CD4-positive, alpha-beta T cell (primary cell): ENCODE results near the gene RS1. TPM values are rescaled to one million over a fixed set of nuclear protein-coding genes. Genes with fewer than 3 reads are reported as not detected.

Source experiments
- ATAC-seq: fragments of 200-7000 bp; cut with Tn5 transposase; one replicate; pipeline ENCODE4 v1.10.0; 2022; ENCODE audit warnings: mild to moderate bottlenecking; ENCODE audit not compliant: poor library complexity
- CTCF ChIA-PET: fragments of 350-600 bp; sonication (Branson Sonifier 250); formaldehyde crosslinking; loops from one replicate; lab custom pipeline; 2021; ENCODE audit warnings: antibody characterized with exemption, inconsistent platforms; lab: Charles Lee
- POLR2A ChIA-PET: fragments of 350-600 bp; sonication (Branson Sonifier 250); formaldehyde crosslinking; loops from one replicate; lab custom pipeline; 2021; ENCODE audit warnings: antibody characterized with exemption, inconsistent platforms; lab: Charles Lee
- DNase-seq, 14 experiments: peaks; one replicate each; pipeline ENCODE4 v3.0.0-alpha.2; 2013 to 2020; ENCODE audit warnings: mixed read lengths in 2 of 14
- H3K27ac ChIP-seq, 2 donors: one replicate each; pipeline versions ENCODE4 v1.5.1 to v1.7.0; 2013; ENCODE audit warnings: low read length in 2 of 2, low read depth in 1 of 2, mild to moderate bottlenecking in 1 of 2
- H3K27me3 ChIP-seq, 2 experiments: 1 replicate in 1 of 2; 2 replicates in 1 of 2; pipeline versions ENCODE4 v1.6.1 to v1.7.0; 2013; ENCODE audit warnings: low read length in 2 of 2, control low read depth in 1 of 2, mild to moderate bottlenecking in 1 of 2, moderate library complexity in 1 of 2; ENCODE audit not compliant: insufficient read depth in 2 of 2, control insufficient read depth in 1 of 2
- H3K36me3 ChIP-seq: one replicate; pipeline ENCODE4 v1.6.1; 2013; ENCODE audit warnings: low read length, control low read depth; ENCODE audit not compliant: insufficient read depth
- H3K4me1 ChIP-seq: one replicate; pipeline ENCODE4 v1.6.1; 2013; ENCODE audit warnings: low read length, control low read depth; ENCODE audit not compliant: insufficient read depth
- H3K4me3 ChIP-seq: one replicate; pipeline ENCODE4 v1.5.1; 2013; ENCODE audit warnings: mild to moderate bottlenecking, low read length, moderate library complexity
- H3K9me3 ChIP-seq, 2 experiments: 1 replicate in 1 of 2; 2 replicates in 1 of 2; pipeline versions ENCODE4 v1.6.1 to v1.7.0; 2013; ENCODE audit warnings: low read length in 2 of 2, mild to moderate bottlenecking in 2 of 2, control low read depth in 1 of 2, moderate library complexity in 1 of 2; ENCODE audit not compliant: control insufficient read depth in 1 of 2, insufficient read depth in 1 of 2
- H3K27ac Mint-ChIP-seq: one replicate; pipeline ENCODE4 v1.8.0; 2020; ENCODE audit warnings: mixed read lengths
- H3K27me3 Mint-ChIP-seq: one replicate; pipeline ENCODE4 v1.8.0; 2021; ENCODE audit warnings: mixed read lengths
- H3K36me3 Mint-ChIP-seq: one replicate; pipeline ENCODE4 v1.8.0; 2021; ENCODE audit warnings: low read depth, mixed read lengths
- H3K4me1 Mint-ChIP-seq: one replicate; pipeline ENCODE4 v1.8.0; 2021; ENCODE audit warnings: low read depth, mixed read lengths
- H3K4me3 Mint-ChIP-seq: one replicate; pipeline ENCODE4 v1.8.0; 2020; ENCODE audit warnings: mild to moderate bottlenecking, mixed read lengths
- H3K9me3 Mint-ChIP-seq: one replicate; pipeline ENCODE4 v1.8.0; 2020; ENCODE audit warnings: mixed read lengths
- intact Hi-C, 2 experiments: fragments of 100-400 bp; cut with DNase I in 1 of 2; cut with micrococcal nuclease in 1 of 2; formaldehyde crosslinking; loops; one replicate each; pipeline versions ENCODE4 v1.15.1 to v1.9.0; 2023 to 2025; cut with DNase I, micrococcal nuclease
- total RNA-seq, 174 experiments: library from RNA in 2 of 174; stranded (reverse) in 2 of 174; gene quantifications; one replicate each; pipeline ENCODE4 v1.2.3 and lab custom pipeline; 2021 to 2026
- TF ChIP-seq, protein P1 (sequence below): fragments of 200-600 bp; IDR thresholded peaks from one replicate; pipeline ENCODE4 v1.8.0; 2022; ENCODE audit warnings: antibody characterized with exemption, mild to moderate bottlenecking

Gene RS1
- total RNA-seq, 2 experiments from 2014 or later, result not detected

DNA sequence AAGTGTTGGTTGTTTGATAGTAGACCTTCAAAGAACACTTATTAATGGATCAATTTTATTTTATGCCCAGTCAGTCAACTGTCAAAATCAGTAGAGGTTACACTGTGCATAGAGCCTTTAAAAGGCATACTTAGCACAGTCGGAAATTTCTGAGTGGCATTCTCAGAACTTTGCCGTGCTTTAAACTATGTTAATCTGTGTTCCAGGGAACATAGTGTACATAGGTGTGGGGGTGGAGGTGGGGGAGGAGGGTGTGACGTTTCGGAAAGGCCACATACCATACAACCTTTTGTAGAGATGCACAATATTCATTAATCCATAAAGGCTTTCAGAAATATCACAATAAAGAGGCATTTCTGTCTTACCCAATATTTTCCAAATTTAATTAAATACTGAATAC is 75.8 kb downstream of the RS1 start:
- H3K4me3 Mint-ChIP-seq, result no peak overlapping the region
- TF ChIP-seq, protein P1, sequence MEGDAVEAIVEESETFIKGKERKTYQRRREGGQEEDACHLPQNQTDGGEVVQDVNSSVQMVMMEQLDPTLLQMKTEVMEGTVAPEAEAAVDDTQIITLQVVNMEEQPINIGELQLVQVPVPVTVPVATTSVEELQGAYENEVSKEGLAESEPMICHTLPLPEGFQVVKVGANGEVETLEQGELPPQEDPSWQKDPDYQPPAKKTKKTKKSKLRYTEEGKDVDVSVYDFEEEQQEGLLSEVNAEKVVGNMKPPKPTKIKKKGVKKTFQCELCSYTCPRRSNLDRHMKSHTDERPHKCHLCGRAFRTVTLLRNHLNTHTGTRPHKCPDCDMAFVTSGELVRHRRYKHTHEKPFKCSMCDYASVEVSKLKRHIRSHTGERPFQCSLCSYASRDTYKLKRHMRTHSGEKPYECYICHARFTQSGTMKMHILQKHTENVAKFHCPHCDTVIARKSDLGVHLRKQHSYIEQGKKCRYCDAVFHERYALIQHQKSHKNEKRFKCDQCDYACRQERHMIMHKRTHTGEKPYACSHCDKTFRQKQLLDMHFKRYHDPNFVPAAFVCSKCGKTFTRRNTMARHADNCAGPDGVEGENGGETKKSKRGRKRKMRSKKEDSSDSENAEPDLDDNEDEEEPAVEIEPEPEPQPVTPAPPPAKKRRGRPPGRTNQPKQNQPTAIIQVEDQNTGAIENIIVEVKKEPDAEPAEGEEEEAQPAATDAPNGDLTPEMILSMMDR, result no peak
- H3K27me3 ChIP-seq, result no peaks in the 10 kb centered on the region
- DNase-seq, result no peak
- POLR2A ChIA-PET, result no interaction called here
- ATAC-seq, result no peak
- intact Hi-C loops, result no loop called here
- H3K27ac ChIP-seq, result no peak overlapping the region
- no peaks in the 10 kb centered on the region for H3K4me1 ChIP-seq
- no peak overlapping the region for H3K4me3 ChIP-seq
- H3K9me3 ChIP-seq, result no peaks in the 10 kb centered on the region
- no peaks in the 10 kb centered on the region for H3K9me3 Mint-ChIP-seq
- H3K27me3 Mint-ChIP-seq, result no peaks in the 10 kb centered on the region
- H3K27ac Mint-ChIP-seq, result no peak overlapping the region
- H3K36me3 ChIP-seq, result no peaks in the 10 kb centered on the region
- peaks cover 23% of the 10 kb centered on the region for H3K36me3 Mint-ChIP-seq
- CTCF ChIA-PET, result no interaction called here
- H3K4me1 Mint-ChIP-seq, result no peaks in the 10 kb centered on the region

DNA sequence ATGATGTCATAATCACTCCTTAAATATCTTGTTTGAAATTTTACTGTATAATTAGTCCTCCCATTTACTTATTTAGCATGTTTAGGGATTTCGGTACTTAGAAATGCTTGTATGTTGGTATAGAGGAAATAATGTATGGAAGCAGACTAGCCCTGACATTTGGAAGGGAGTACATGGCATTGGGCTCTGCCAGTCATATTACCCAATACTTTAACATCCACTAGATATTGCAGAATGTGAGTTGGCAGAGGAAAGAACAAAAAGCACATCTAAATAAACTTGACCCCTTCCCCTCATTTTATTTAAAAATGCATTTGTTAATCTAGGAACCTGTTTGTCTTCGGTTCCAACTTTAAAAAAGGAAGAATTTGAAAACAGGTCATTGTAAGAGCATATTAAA is 77.8 kb downstream of the RS1 start:
- intact Hi-C loops, result no loop called here
- POLR2A ChIA-PET, result no interaction called here
- TF ChIP-seq, protein P1, result no peak
- Mint-ChIP-seq H3K27ac (no peak overlapping the region), H3K4me1 (no peaks in the 10 kb centered on the region), H3K4me3 (no peak overlapping the region), H3K9me3 (no peaks in the 10 kb centered on the region), H3K36me3 (peaks cover 25% of the 10 kb centered on the region), H3K27me3 (no peaks in the 10 kb centered on the region)
- H3K27me3 ChIP-seq, result no peaks in the 10 kb centered on the region
- H3K36me3 ChIP-seq, result no peaks in the 10 kb centered on the region
- DNase-seq (no peak), ATAC-seq (no peak)
- H3K9me3 ChIP-seq, result no peaks in the 10 kb centered on the region
- CTCF ChIA-PET, result no interaction called here
- H3K27ac ChIP-seq, result no peak overlapping the region
- no peaks in the 10 kb centered on the region for H3K4me1 ChIP-seq
- no peak overlapping the region for H3K4me3 ChIP-seq

DNA sequence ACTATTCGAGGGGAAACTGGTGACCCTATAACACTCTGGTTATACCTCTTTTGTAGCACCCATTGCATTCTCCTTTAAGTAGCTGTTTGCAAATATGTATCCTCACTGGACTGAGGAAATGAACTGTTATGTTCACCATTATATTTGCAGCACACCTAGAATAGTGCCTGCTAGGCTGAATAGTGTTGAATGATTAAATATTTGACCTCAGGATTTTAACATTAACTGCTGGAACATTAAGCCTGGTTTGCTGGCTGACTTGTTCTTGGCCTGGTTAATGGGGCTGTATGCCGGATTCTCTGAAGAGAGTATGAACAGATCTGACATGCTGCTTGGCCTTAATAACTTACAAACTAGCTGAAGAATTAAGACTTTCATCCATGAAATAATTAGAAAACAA is 80.1 kb downstream of the RS1 start:
- CTCF ChIA-PET, result no interaction called here
- Mint-ChIP-seq H3K4me3 (no peak overlapping the region), H3K9me3 (no peaks in the 10 kb centered on the region), H3K27ac (no peak overlapping the region), H3K4me1 (no peaks in the 10 kb centered on the region), H3K36me3 (peaks cover 18% of the 10 kb centered on the region), H3K27me3 (no peaks in the 10 kb centered on the region)
- no peaks in the 10 kb centered on the region for H3K36me3 ChIP-seq
- DNase-seq (no peak), ATAC-seq (no peak)
- H3K4me3 ChIP-seq, result no peak overlapping the region
- H3K27ac ChIP-seq, result no peak overlapping the region
- H3K4me1 ChIP-seq, result no peaks in the 10 kb centered on the region
- intact Hi-C loops, result no loop called here
- TF ChIP-seq, protein P1, result no peak
- no peaks in the 10 kb centered on the region for H3K9me3 ChIP-seq
- no peaks in the 10 kb centered on the region for H3K27me3 ChIP-seq
- POLR2A ChIA-PET, result no interaction called here

Other genes starting within 250 kb of the RS1 start
- 1 to 10 TPM; 2.2 to 2.4 TPM for gene CDKL5, start 246.5 kb downstream of the RS1 start, total RNA-seq
- gene PPEF1, start 35.5 kb upstream of the RS1 start, total RNA-seq, result under 1 TPM in 1 of 2 experiments, not detected in 1; 0.34 TPM